H1 (cell line): ENCODE data around the gene CSRNP3. TPM values are rescaled to one million over a fixed set of nuclear protein-coding genes. Genes with fewer than 3 reads are reported as not detected.

Experiments used
- CTCF ChIA-PET: fragments of 300-600 bp; sonication (Branson Sonifier 250); formaldehyde crosslinking; loops from one replicate; lab custom pipeline; 2021; ENCODE audit not compliant: partially characterized antibody; lab: Charles Lee
- POLR2A ChIA-PET: fragments of 300-600 bp; sonication (Branson Sonifier 250); formaldehyde crosslinking; loops from one replicate; lab custom pipeline; 2021; ENCODE audit warnings: inconsistent platforms; ENCODE audit not compliant: partially characterized antibody; lab: Charles Lee
- DNase-seq, 2 experiments: peaks; one replicate each; pipeline versions ENCODE4 v3.0.0 to v3.0.0-alpha.2; 2010 to 2022; ENCODE audit warnings: low spot score in 2 of 2, low read depth in 1 of 2, mixed read lengths in 1 of 2
- FAIRE-seq: peaks from 2 replicates; lab custom pipeline; 2011; peaks lifted over from hg19 to GRCh38; lab: Jason Lieb, UNC
- H2AFZ ChIP-seq: 2 replicates; pipeline ENCODE4 v1.8.1; 2012; ENCODE audit warnings: low read length, inconsistent platforms
- H2AK5ac ChIP-seq: 2 replicates; pipeline ENCODE4 v1.6.1; 2013; ENCODE audit warnings: low read depth, low read length
- H2BK120ac ChIP-seq: replicated peaks from 2 replicates; pipeline ENCODE3; 2013; ENCODE audit warnings: low read depth, low read length, inconsistent platforms
- H2BK12ac ChIP-seq: 2 replicates; pipeline ENCODE4 v1.6.1; 2013; ENCODE audit warnings: low read depth, low read length
- H2BK15ac ChIP-seq: 2 replicates; pipeline ENCODE4 v1.6.1; 2013; ENCODE audit warnings: low read length
- H2BK20ac ChIP-seq: 2 replicates; pipeline ENCODE4 v1.6.1; 2013; ENCODE audit warnings: low read length
- H2BK5ac ChIP-seq: 2 replicates; pipeline ENCODE4 v1.6.1; 2013; ENCODE audit warnings: low read depth, low read length
- H3K14ac ChIP-seq: 2 replicates; pipeline ENCODE4 v1.6.1; 2013; ENCODE audit warnings: inconsistent platforms; ENCODE audit not compliant: insufficient read length
- H3K18ac ChIP-seq: 2 replicates; pipeline ENCODE4 v1.6.1; 2013; ENCODE audit warnings: low read length; ENCODE audit errors: extremely low read depth
- H3K23ac ChIP-seq: 2 replicates; pipeline ENCODE4 v1.6.1; 2013; ENCODE audit warnings: inconsistent platforms; ENCODE audit not compliant: insufficient read length
- H3K23me2 ChIP-seq: 2 replicates; pipeline ENCODE4 v1.6.1; 2013; ENCODE audit warnings: low read depth, low read length
- H3K27ac ChIP-seq: 2 replicates; pipeline ENCODE4 v1.6.1; 2011; ENCODE audit warnings: low read depth, low read length, inconsistent platforms
- H3K27me3 ChIP-seq, 4 experiments: replicated peaks in 1 of 4; 1 replicate in 1 of 4; 2 replicates in 3 of 4; pipeline versions ENCODE4 v1.6.1 to v1.8.1; 2011 to 2013; ENCODE audit warnings: low read length in 3 of 4, mild to moderate bottlenecking in 3 of 4, inconsistent platforms in 2 of 4, mixed read lengths in 2 of 4, moderate library complexity in 1 of 4; ENCODE audit not compliant: control insufficient read depth in 3 of 4, insufficient read depth in 3 of 4; ENCODE audit errors: extremely low read depth in 1 of 4
- H3K36me3 ChIP-seq, 4 experiments: 2 replicates each; pipeline versions ENCODE4 v1.6.1 to v1.8.1; 2011 to 2013; ENCODE audit warnings: mild to moderate bottlenecking in 4 of 4, low read length in 3 of 4, moderate library complexity in 2 of 4, control low read depth in 1 of 4, inconsistent platforms in 1 of 4; ENCODE audit not compliant: insufficient read depth in 4 of 4, control insufficient read depth in 2 of 4
- H3K4ac ChIP-seq: replicated peaks from 2 replicates; pipeline ENCODE3; 2013; ENCODE audit warnings: low read length, low read depth, mixed read lengths, inconsistent platforms; ENCODE audit not compliant: insufficient read length
- H3K4me1 ChIP-seq, 4 experiments: replicated peaks in 1 of 4; 1 replicate in 1 of 4; 2 replicates in 3 of 4; pipeline versions ENCODE4 v1.6.1 to v1.8.1; 2011 to 2013; ENCODE audit warnings: low read length in 3 of 4, inconsistent platforms in 2 of 4, mixed read lengths in 1 of 4; ENCODE audit not compliant: insufficient read depth in 4 of 4, control insufficient read depth in 3 of 4
- H3K4me2 ChIP-seq, 2 experiments: 2 replicates each; pipeline versions ENCODE4 v1.6.1 to v1.8.1; 2011 to 2013; ENCODE audit warnings: low read depth in 2 of 2, low read length in 2 of 2, control low read depth in 1 of 2, inconsistent platforms in 1 of 2, mild to moderate bottlenecking in 1 of 2; ENCODE audit not compliant: insufficient read depth in 1 of 2
- H3K4me3 ChIP-seq, 4 experiments: fragments of 200-600, 300-600 bp in 1 of 4; sonication (generic), shearing (Covaris generic), sonication (Bioruptor Twin) in 1 of 4; 2 replicates each; pipeline versions ENCODE4 v1.5.1 to v1.8.1; 2011 to 2016; ENCODE audit warnings: low read length in 4 of 4, low read depth in 3 of 4, control low read depth in 2 of 4, inconsistent platforms in 2 of 4, mild to moderate bottlenecking in 2 of 4, mixed read lengths in 1 of 4, moderate library complexity in 1 of 4; ENCODE audit not compliant: insufficient read depth in 2 of 4; ENCODE audit errors: extremely low read depth in 1 of 4
- H3K56ac ChIP-seq: replicated peaks from 2 replicates; pipeline ENCODE3; 2013; ENCODE audit warnings: low read depth, mild to moderate bottlenecking, mixed read lengths, low read length, inconsistent platforms; ENCODE audit not compliant: insufficient read length
- H3K79me1 ChIP-seq: 2 replicates; pipeline ENCODE4 v1.6.1; 2013; ENCODE audit warnings: low read depth, low read length, control low read depth
- H3K79me2 ChIP-seq, 2 experiments: 2 replicates each; pipeline versions ENCODE4 v1.6.1 to v1.8.1; 2012 to 2013; ENCODE audit warnings: low read length in 2 of 2, mild to moderate bottlenecking in 2 of 2, inconsistent platforms in 1 of 2; ENCODE audit not compliant: insufficient read depth in 2 of 2, control insufficient read depth in 1 of 2
- H3K9ac ChIP-seq, 4 experiments: replicated peaks in 1 of 4; 1 replicate in 1 of 4; 2 replicates in 3 of 4; pipeline versions ENCODE4 v1.6.1 to v1.8.1; 2011 to 2013; ENCODE audit warnings: low read depth in 3 of 4, low read length in 3 of 4, control low read depth in 2 of 4, mild to moderate bottlenecking in 2 of 4, moderate library complexity in 2 of 4, inconsistent platforms in 1 of 4; ENCODE audit errors: extremely low read depth in 1 of 4
- H3K9me3 ChIP-seq, 2 experiments: 2 replicates each; pipeline versions ENCODE4 v1.6.1 to v1.8.1; 2012 to 2013; ENCODE audit warnings: mild to moderate bottlenecking in 2 of 2, moderate library complexity in 2 of 2, control low read depth in 1 of 2, inconsistent platforms in 1 of 2, low read depth in 1 of 2, low read length in 1 of 2, mixed read lengths in 1 of 2; ENCODE audit not compliant: insufficient read depth in 2 of 2
- H4K20me1 ChIP-seq, 2 experiments: replicated peaks in 1 of 2; 2 replicates each; pipeline versions ENCODE3 to v1.8.1; 2011 to 2013; ENCODE audit warnings: inconsistent platforms in 2 of 2, low read length in 2 of 2, mild to moderate bottlenecking in 1 of 2; ENCODE audit not compliant: insufficient read depth in 2 of 2, control insufficient read depth in 1 of 2
- H4K5ac ChIP-seq: 2 replicates; pipeline ENCODE4 v1.6.1; 2013; ENCODE audit warnings: low read length, low read depth, mixed read lengths, inconsistent platforms; ENCODE audit not compliant: insufficient read length
- H4K8ac ChIP-seq: 2 replicates; pipeline ENCODE4 v1.8.0; 2013; ENCODE audit warnings: mild to moderate bottlenecking, moderate library complexity, low read length, inconsistent platforms; ENCODE audit not compliant: insufficient read depth; ENCODE audit errors: extremely low read depth
- H4K91ac ChIP-seq: replicated peaks from 2 replicates; pipeline ENCODE3; 2013; ENCODE audit warnings: low read length, mixed read lengths, inconsistent platforms; ENCODE audit not compliant: insufficient read length
- CHD1 ChIP-seq: IDR thresholded peaks from 2 replicates; pipeline ENCODE4 v1.6.1; 2012; ENCODE audit warnings: low read depth, low read length, improper control_type of control experiment
- CREB1 ChIP-seq: IDR thresholded peaks from 2 replicates; pipeline ENCODE4 v1.6.1; 2012; ENCODE audit warnings: inconsistent platforms
- CTBP2 ChIP-seq: IDR thresholded peaks from 2 replicates; pipeline ENCODE4 v1.7.0; 2011; ENCODE audit warnings: borderline replicate concordance, mild to moderate bottlenecking, moderate library complexity, mixed read lengths, low read length; ENCODE audit not compliant: insufficient read depth, insufficient read length
- FOSL1 ChIP-seq: IDR thresholded peaks from 2 replicates; pipeline ENCODE4 v1.6.1; 2011; ENCODE audit warnings: mild to moderate bottlenecking, low read depth, low read length, moderate library complexity; ENCODE audit not compliant: insufficient read depth
- GABPA ChIP-seq: IDR thresholded peaks from 2 replicates; pipeline ENCODE4 v1.6.1; 2011; ENCODE audit warnings: mild to moderate bottlenecking, low read length, moderate library complexity, borderline replicate concordance; ENCODE audit not compliant: insufficient read depth
- RNF2 ChIP-seq: fragments of 200-900, 300-1000 bp; sonication (generic); IDR thresholded peaks from 2 replicates; pipeline ENCODE4 v1.7.1; 2016; ENCODE audit warnings: borderline replicate concordance, low read depth, mild to moderate bottlenecking, antibody characterized with exemption, low read length; ENCODE audit not compliant: poor library complexity, severe bottlenecking; ENCODE audit errors: missing control alignments
- RXRA ChIP-seq: IDR thresholded peaks from 2 replicates; pipeline ENCODE4 v1.6.1; 2011; ENCODE audit warnings: low read depth, mild to moderate bottlenecking, low read length, moderate library complexity; ENCODE audit not compliant: insufficient read depth
- SIRT6 ChIP-seq: IDR thresholded peaks from one replicate; pipeline ENCODE4 v1.7.1; 2012; ENCODE audit warnings: low read length, inconsistent platforms
- SP1 ChIP-seq: IDR thresholded peaks from 2 replicates; pipeline ENCODE4 v1.6.1; 2011; ENCODE audit warnings: low read depth, low read length
- SUZ12 ChIP-seq: fragments of 200-600 bp; sonication (generic); IDR thresholded peaks from 2 replicates; pipeline ENCODE4 v1.6.1; 2012; ENCODE audit warnings: mild to moderate bottlenecking, inconsistent platforms, low read length, moderate library complexity, mixed read lengths
- TCF12 ChIP-seq: IDR thresholded peaks from 2 replicates; pipeline ENCODE4 v1.6.1; 2011; ENCODE audit warnings: low read depth, mild to moderate bottlenecking, low read length
- ZNF274 ChIP-seq: IDR thresholded peaks from 2 replicates; pipeline ENCODE4 v1.7.0; 2012; ENCODE audit warnings: low read length, borderline replicate concordance; ENCODE audit errors: extremely low read depth
- WGBS, 2 experiments: shearing (Covaris generic) in 1 of 2; methylation state at CpG; one replicate each; pipeline versions ENCODE4 v1.1.6 to v1.1.7; 2013 to 2015; ENCODE audit warnings: low lambda C conversion rate in 2 of 2, mixed read lengths in 2 of 2, inconsistent platforms in 1 of 2, low coverage in 1 of 2, missing lambda C conversion rate in 1 of 2; ENCODE audit not compliant: insufficient replicate concordance in 2 of 2, insufficient coverage in 1 of 2, insufficient read length in 1 of 2; ENCODE audit errors: extremely low coverage in 1 of 2, missing lambda C conversion rate in 1 of 2; 5-methylcytosine and 5-hydroxymethylcytosine counted together
- polyA plus RNA-seq, 7 experiments: library from polyadenylated mRNA; depleted of rRNA in 3 of 7; stranded (reverse) in 5 of 7; unstranded in 2 of 7; fragments of >200 nt in 5 of 7; fragments of 200-250 nt in 2 of 7; gene quantifications; 1 replicate in 5 of 7; 2 replicates in 1 of 7; 4 replicates in 1 of 7; pipeline versions ENCODE4 v1.2.1 to v1.2.3, GENCODE V29; 2011 to 2013; ENCODE audit warnings: missing spikeins in 2 of 7, mixed read lengths in 2 of 7
- total RNA-seq: library from RNA; stranded (reverse); fragmentation: NEBNext Ultra II Directional; extraction: Animal tissue kit (Norgen Biotek cat#: 25700); gene quantifications from 2 replicates; pipeline ENCODE4 v1.2.1, GENCODE V29; 2021
- TF ChIP-seq, protein P1 (sequence below): IDR thresholded peaks from 2 replicates; pipeline ENCODE4 v1.6.1; 2011; ENCODE audit warnings: low read depth, mild to moderate bottlenecking, low read length; ENCODE audit not compliant: insufficient read depth

The CSRNP3 gene
- total and polyA plus RNA-seq, 2 of the 8 experiments (the other 6 are each of a cell fraction or from before 2014, with no cell fraction given), result 1.3 to 6.5 TPM

DNA sequence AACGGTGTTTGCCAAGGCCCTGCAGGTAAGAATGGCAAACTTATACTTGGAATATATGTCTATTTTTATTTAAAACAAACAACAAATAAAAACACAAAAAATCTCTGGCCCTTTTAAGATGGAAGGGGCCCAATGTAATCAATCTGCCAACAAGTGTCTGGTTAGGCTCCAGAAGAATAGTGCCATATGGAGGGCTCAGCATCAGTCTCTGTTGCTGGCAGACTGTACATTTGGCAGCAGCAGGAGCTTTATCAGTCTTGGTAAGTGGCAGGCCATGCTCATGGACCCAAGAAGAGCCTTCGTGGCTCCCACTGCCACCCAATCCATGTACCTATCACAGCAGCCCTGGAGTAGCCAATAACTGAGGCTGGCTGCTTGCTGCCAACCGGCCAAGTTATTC is 223.4 kb downstream of the CSRNP3 start:
- H2AK5ac ChIP-seq, result no peak overlapping the region
- H4K91ac ChIP-seq, result no peak overlapping the region
- peaks cover 0 to 6% (median 0%) of the 10 kb centered on the region in 4 experiments; a peak in 3 of 7 replicates for H3K4me1 ChIP-seq
- no peak overlapping the region for H3K4me3 ChIP-seq
- no peak overlapping the region for H4K5ac ChIP-seq
- no peaks in the 10 kb centered on the region for H3K79me1 ChIP-seq
- H3K4me2 ChIP-seq, result no peak overlapping the region
- no peaks in the 10 kb centered on the region for H4K20me1 ChIP-seq
- no peak overlapping the region for H3K4ac ChIP-seq
- WGBS, 2 experiments, result 92% methylated on average over 3 of the region's 3 CpGs; no CpG with 5 or more reads in 1 of the 2 experiments
- ChIA-PET CTCF (interaction anchor here (1.0 to 3.2 kb wide), 9 partner anchors 8 to 291 kb away, joined by 3 to 27 read pairs (median 6); no protein-coding TSS in a partner anchor), POLR2A (interaction anchor here (1.1 kb wide), 1 partner anchor 10 kb away, joined by 3 read pairs; no protein-coding TSS in a partner anchor)
- no peak overlapping the region for H2BK5ac ChIP-seq
- H3K9ac ChIP-seq, result no peak overlapping the region
- no peak overlapping the region for H2AFZ ChIP-seq
- no peak overlapping the region for H3K27ac ChIP-seq
- H2BK120ac ChIP-seq, result no peak overlapping the region
- H2BK12ac ChIP-seq, result no peak overlapping the region; the same call in 1 of the 2 replicates
- no peak for DNase-seq
- no peak overlapping the region for H2BK15ac ChIP-seq
- H3K56ac ChIP-seq, result no peak overlapping the region
- H3K23me2 ChIP-seq, result no peaks in the 10 kb centered on the region
- H3K36me3 ChIP-seq, result no peaks in the 10 kb centered on the region
- FAIRE-seq, result no peak
- H3K27me3 ChIP-seq, result no peaks in the 10 kb centered on the region
- no peak overlapping the region for H4K8ac ChIP-seq
- no peak overlapping the region for H3K14ac ChIP-seq
- H3K23ac ChIP-seq, result no peak overlapping the region
- no peaks in the 10 kb centered on the region for H3K9me3 ChIP-seq
- no peaks in the 10 kb centered on the region for H3K79me2 ChIP-seq
- H3K18ac ChIP-seq, result no peak overlapping the region
- H2BK20ac ChIP-seq, result 0 out of 2 replicates have a peak overlapping the region, but pooled peaks have one; percentile 15
- no peak for TF ChIP-seq CREB1
- no peak for TF ChIP-seq SIRT6
- no peak for TF ChIP-seq TCF12
- no peak for TF ChIP-seq ZNF274
- TF ChIP-seq GABPA, result no peak
- no peak for TF ChIP-seq RXRA
- TF ChIP-seq, protein P1, sequence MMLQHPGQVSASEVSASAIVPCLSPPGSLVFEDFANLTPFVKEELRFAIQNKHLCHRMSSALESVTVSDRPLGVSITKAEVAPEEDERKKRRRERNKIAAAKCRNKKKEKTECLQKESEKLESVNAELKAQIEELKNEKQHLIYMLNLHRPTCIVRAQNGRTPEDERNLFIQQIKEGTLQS, result no peak
- TF ChIP-seq RNF2, result no peak
- no peak for TF ChIP-seq SP1
- TF ChIP-seq CTBP2, result no peak
- TF ChIP-seq FOSL1, result no peak
- TF ChIP-seq SUZ12, result no peak
- TF ChIP-seq CHD1, result no peak
